ENCODE results near the gene RHOA.

The RHOA gene

DNA sequence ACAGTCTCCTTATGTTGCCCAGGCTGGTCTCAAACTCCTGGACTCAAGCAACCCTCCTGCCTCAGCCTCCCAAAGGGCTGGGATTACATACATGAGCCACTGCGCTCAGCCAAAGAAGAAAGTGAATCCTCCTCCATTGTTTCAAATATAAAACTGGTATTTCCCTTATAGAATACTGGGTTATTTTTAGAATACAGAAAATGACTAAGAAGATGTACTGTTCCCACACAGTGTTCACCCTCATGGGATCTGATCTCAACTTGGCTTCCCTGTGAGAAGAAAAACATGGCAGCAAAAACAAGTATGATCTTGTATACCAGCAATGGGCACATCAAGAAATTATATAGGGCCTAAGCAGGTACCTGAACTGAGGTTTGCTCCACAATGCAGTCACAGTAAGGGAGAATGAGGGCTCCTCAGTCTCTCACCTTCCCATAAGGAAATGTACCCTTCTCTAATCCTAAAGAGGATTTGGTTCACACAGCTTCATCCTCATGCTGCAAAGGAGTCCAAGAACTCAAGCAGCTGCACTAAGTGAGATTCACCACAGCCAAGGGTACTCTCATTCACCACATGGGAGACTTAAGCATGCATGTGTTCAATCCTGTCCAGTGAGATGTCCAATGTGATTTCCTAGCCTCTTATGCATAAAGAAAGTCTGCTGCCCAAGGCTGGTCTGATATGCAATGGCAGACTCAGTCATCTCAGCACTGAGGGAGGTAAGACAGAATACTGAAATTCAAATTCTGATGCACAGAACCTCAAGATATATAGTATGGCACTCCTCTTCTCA, 97.7 kb downstream of the RHOA start:
- no peak overlapping the region for H3K4me3 ChIP-seq (ENCODE audit: low read length)
- no peaks in the 10 kb centered on the region for H3K79me2 ChIP-seq (ENCODE audit: control insufficient read depth, low read length)
- no peaks in the 10 kb centered on the region for H3F3A ChIP-seq (ENCODE audit: control insufficient read depth, insufficient read depth)
- no peak overlapping the region for H3K4me2 ChIP-seq (ENCODE audit: low read length)
- no peaks in the 10 kb centered on the region for H4K20me1 ChIP-seq (ENCODE audit: control insufficient read depth, insufficient read depth, low read depth, low read length)
- H3K4me1 ChIP-seq (ENCODE audit: control insufficient read depth, low read length) = no peaks in the 10 kb centered on the region
- peaks cover 42% of the 10 kb centered on the region for H3K36me3 ChIP-seq (ENCODE audit: control insufficient read depth, low read length)
- no peaks in the 10 kb centered on the region for H3K9me2 ChIP-seq (replicated peaks; ENCODE audit: control insufficient read depth, low read length)
- H3K27ac ChIP-seq (ENCODE audit: low read depth, low read length) = no peak overlapping the region
- TF ChIP-seq, protein P1, sequence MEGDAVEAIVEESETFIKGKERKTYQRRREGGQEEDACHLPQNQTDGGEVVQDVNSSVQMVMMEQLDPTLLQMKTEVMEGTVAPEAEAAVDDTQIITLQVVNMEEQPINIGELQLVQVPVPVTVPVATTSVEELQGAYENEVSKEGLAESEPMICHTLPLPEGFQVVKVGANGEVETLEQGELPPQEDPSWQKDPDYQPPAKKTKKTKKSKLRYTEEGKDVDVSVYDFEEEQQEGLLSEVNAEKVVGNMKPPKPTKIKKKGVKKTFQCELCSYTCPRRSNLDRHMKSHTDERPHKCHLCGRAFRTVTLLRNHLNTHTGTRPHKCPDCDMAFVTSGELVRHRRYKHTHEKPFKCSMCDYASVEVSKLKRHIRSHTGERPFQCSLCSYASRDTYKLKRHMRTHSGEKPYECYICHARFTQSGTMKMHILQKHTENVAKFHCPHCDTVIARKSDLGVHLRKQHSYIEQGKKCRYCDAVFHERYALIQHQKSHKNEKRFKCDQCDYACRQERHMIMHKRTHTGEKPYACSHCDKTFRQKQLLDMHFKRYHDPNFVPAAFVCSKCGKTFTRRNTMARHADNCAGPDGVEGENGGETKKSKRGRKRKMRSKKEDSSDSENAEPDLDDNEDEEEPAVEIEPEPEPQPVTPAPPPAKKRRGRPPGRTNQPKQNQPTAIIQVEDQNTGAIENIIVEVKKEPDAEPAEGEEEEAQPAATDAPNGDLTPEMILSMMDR (IDR thresholded peaks at IDR 0.05; ENCODE audit: low read depth, low read length, poor library complexity, severe bottlenecking) = no peak
- TF ChIP-seq EZH2phosphoT487 (IDR thresholded peaks at IDR 0.05; ENCODE audit: borderline replicate concordance, low read length) = no peak
- no peaks in the 10 kb centered on the region for H3K9me3 ChIP-seq (ENCODE audit: control insufficient read depth, insufficient read depth, low read length)
- no peaks in the 10 kb centered on the region for H3K27me3 ChIP-seq (ENCODE audit: control insufficient read depth, low read length)

DNA sequence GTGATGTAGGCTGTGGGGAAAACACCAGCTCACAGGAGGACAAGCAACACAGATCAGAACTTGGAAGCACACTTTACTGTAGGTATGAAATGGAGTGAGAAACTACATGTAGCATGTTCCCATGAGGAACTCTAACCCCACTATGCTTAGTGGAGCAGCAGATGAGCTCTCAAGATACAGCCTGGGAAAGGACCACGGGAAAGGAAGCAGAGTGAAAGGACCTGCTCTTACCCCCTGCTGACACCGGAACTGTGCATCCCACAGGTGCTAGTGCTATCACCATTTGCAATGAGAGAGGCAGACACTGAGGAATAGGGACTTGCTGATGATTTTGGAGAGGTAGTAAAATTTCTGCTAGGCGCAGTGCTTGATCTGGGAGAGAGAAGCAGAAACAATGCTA, 100.5 kb downstream of the RHOA start:
- Histone ChIP-seq H3K27ac (ENCODE audit: low read depth, low read length) (no peak overlapping the region), H4K20me1 (ENCODE audit: control insufficient read depth, insufficient read depth, low read depth, low read length) (no peaks in the 10 kb centered on the region), H3K4me3 (ENCODE audit: low read length) (no peak overlapping the region), H3K4me1 (ENCODE audit: control insufficient read depth, low read length) (no peaks in the 10 kb centered on the region), H3K9me3 (ENCODE audit: control insufficient read depth, insufficient read depth, low read length) (no peaks in the 10 kb centered on the region), H3K79me2 (ENCODE audit: control insufficient read depth, low read length) (no peaks in the 10 kb centered on the region), H3K36me3 (ENCODE audit: control insufficient read depth, low read length) (peaks cover 43% of the 10 kb centered on the region), H3K9me2 (replicated peaks; ENCODE audit: control insufficient read depth, low read length) (no peaks in the 10 kb centered on the region), H3K27me3 (ENCODE audit: control insufficient read depth, low read length) (no peaks in the 10 kb centered on the region), H3K4me2 (ENCODE audit: low read length) (no peak overlapping the region), H3F3A (ENCODE audit: control insufficient read depth, insufficient read depth) (no peaks in the 10 kb centered on the region)
- TF ChIP-seq, protein P1 (IDR thresholded peaks at IDR 0.05; ENCODE audit: low read depth, low read length, poor library complexity, severe bottlenecking) = no peak
- TF ChIP-seq EZH2phosphoT487 (IDR thresholded peaks at IDR 0.05; ENCODE audit: borderline replicate concordance, low read length) = no peak

DNA sequence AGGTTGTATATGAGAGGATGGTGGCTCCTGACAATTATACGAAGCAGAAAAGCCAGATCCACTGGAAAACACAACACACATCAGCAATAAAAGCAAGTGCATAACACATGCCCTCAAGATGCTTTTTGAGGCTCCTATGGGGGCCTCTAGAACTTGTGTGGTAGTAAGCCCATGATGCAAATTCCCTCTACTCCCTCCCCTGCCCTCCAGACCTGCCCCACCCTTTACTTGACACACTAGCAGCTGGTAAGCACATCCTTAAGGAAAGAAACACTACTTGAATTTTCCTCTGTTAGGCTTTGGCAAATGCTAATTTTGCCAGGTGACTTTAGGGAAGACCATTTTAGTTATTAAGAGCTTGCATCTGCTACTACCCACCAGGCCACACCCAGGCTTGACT, 101.1 kb downstream of the RHOA start:
- Histone ChIP-seq H3K36me3 (ENCODE audit: control insufficient read depth, low read length) (peaks cover 46% of the 10 kb centered on the region), H3F3A (ENCODE audit: control insufficient read depth, insufficient read depth) (no peaks in the 10 kb centered on the region), H3K27me3 (ENCODE audit: control insufficient read depth, low read length) (no peaks in the 10 kb centered on the region), H3K79me2 (ENCODE audit: control insufficient read depth, low read length) (no peaks in the 10 kb centered on the region), H4K20me1 (ENCODE audit: control insufficient read depth, insufficient read depth, low read depth, low read length) (no peaks in the 10 kb centered on the region), H3K27ac (ENCODE audit: low read depth, low read length) (no peak overlapping the region), H3K4me1 (ENCODE audit: control insufficient read depth, low read length) (no peaks in the 10 kb centered on the region), H3K9me2 (replicated peaks; ENCODE audit: control insufficient read depth, low read length) (no peaks in the 10 kb centered on the region), H3K4me3 (ENCODE audit: low read length) (no peak overlapping the region), H3K4me2 (ENCODE audit: low read length) (no peak overlapping the region), H3K9me3 (ENCODE audit: control insufficient read depth, insufficient read depth, low read length) (no peaks in the 10 kb centered on the region)
- TF ChIP-seq EZH2phosphoT487 (IDR thresholded peaks at IDR 0.05; ENCODE audit: borderline replicate concordance, low read length) = no peak
- TF ChIP-seq, protein P1 (IDR thresholded peaks at IDR 0.05; ENCODE audit: low read depth, low read length, poor library complexity, severe bottlenecking) = no peak
